Muscle of arm (tissue), 12 donors: Measurements from ENCODE around the gene SUFU. TPM values are rescaled to one million over a fixed set of nuclear protein-coding genes. Genes with fewer than 3 reads are reported as not detected.

ENCODE experiments used
- DNase-seq: peaks from one replicate; pipeline ENCODE4 v3.0.0-alpha.2; 2013
- polyA plus RNA-seq, 12 donors: library from polyadenylated mRNA; unstranded; fragments of 120-200 nt; gene quantifications; one replicate each; pipeline ENCODE4 v1.2.1, GENCODE V29; 2013; ENCODE audit not compliant: insufficient read length in 12 of 12

SUFU gene
- polyA plus RNA-seq, 12 donors = 10.8 to 24.1 (median 15.3) TPM; not detected in 1

DNA sequence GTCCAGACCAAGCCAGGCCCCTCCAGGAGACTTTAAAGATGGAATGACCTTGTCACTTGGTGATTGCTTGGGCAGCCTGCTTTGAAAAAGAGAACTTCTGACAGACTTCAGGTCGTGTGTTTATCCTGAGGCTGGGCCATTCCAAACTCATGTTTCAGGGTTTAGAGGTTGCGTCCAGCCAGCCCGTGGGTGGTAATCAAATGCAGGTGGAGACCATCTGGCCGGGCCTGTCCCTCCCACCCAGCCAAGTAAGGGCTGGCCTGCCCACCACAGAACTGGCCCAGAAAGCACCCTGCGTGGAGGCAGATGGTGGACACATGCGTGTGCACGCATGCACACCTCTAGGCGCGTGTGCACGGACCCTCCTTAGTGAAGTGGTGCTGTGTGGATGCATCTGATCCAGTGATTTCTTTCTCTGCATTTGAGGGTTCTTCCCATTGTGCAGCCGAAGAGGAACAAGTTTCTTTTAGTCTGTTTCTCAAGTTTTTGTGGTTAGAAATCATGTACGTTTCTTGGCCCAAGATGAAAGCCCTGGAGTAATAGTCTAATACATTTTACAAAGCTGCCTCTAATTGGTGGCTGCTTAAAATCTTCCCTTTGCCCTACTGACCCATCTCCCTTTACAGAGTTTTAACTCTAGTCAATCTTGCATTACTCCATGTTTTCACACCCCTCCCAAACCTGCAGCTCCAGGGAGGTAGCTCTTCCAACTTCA is 43.0 kb downstream of the SUFU start:
- DNase-seq = no peak

GRCh38 chr10:102549549-102549948 is 45.8 kb downstream of the SUFU start:
- no peak for DNase-seq

- no peak for DNase-seq
Measured at GRCh38 chr10:102550636-102551210, 47.0 kb downstream of the SUFU start.

DNA sequence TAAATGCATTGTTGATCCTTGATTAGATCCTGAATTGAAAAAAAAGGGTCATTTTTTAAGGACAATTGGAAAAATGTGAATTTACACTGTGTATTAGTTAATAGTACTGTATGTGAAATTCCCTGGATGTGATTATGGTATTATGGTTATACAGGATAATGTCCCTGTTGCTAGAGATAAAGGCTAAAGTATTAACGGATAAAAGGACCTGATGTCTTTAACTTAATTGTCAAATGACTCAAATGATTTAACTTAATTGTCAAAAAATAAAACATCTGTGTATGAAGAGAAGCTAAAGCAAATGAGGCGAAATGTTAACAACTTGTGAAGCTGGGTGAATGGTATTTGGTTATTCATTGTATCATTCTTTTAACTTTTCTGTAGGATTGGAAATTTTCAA is 48.8 kb downstream of the SUFU start:
- DNase-seq = no peak

- no peak for DNase-seq
Measured at GRCh38 chr10:102553771-102554170, 50.0 kb downstream of the SUFU start.

- DNase-seq = no peak
Measured at GRCh38 chr10:102554531-102554930, 50.8 kb downstream of the SUFU start.

GRCh38 chr10:102555781-102556328 is 52.1 kb downstream of the SUFU start:
- no peak for DNase-seq

GRCh38 chr10:102557569-102557968 is 53.8 kb downstream of the SUFU start:
- DNase-seq = no peak

- no peak for DNase-seq
Measured at GRCh38 chr10:102559764-102560163, 56.0 kb downstream of the SUFU start.

DNA sequence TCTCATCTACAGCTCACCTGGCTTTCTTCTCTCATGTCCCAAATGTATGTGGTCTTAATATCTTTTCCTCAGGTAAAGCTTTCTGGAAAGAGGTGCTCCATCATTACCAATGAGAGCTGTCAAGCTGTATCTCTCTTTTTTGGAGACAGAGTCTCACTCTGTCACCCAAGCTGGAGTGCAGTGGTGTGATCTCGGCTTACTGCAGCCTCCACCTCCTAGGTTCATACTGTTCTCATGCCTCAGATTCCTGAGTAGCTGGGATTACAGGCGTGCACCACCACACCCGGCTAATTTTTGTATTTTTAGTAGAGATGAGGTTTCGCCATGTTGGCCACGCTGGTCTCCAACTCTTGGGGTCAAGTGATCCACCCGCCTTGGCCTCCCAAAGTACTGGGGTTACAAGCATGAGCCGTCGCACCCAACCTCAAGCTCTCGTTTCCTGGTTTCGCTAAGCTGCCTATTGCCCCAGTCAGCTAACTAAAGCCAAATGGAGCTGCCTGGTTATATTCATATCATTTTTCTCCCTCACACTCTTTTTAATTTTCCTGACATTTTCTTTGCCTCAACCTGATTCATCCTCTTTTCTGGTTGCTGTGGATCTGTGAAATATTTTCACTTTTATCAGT is 60.5 kb downstream of the SUFU start:
- no peak for DNase-seq

DNA sequence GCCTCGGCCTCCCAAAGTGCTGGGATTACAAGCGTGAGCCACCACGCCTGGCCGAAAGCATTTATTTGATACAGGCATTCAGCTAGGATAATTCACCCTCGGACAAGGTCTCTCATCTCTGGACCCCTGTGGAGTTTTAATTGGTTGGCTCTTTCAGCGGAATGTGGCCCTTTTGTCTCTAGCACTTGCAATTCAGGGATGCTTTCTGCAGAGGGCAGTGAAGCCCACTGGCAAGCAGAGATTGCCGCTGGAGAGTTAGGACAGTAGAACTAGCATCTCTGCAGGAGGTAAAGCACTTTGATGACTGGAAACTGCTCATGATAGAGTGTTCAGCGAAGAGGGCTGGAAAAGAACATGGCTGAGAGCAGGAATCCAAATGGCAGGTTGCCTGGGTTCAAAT is 62.0 kb downstream of the SUFU start:
- no peak for DNase-seq

- no peak for DNase-seq
Measured at GRCh38 chr10:102578782-102579181, 75.0 kb downstream of the SUFU start.

DNA sequence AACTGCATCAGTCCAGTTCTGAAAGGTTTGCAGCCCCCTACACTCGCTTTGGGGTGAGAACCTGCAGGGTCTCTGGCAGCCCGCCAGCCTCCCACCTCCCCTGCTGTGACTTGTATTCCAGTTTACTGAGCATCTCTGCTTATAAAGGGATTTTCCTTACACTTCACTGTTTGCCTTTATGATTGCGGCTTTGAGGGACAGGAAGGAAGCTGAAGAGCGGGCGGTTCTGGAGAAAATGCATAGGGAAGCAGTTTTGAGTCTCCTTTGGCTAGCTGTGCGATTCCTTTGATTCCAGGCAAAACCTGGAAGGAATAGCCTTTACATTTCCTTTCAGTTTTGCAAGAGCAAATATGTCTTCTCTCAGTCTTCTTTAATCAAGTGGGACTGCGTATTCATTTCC is 75.6 kb downstream of the SUFU start:
- peak; percentile 42 for DNase-seq

GRCh38 chr10:102580230-102580629 is 76.5 kb downstream of the SUFU start:
- DNase-seq = no peak

GRCh38 chr10:102581401-102581800 is 77.6 kb downstream of the SUFU start:
- no peak for DNase-seq

DNA sequence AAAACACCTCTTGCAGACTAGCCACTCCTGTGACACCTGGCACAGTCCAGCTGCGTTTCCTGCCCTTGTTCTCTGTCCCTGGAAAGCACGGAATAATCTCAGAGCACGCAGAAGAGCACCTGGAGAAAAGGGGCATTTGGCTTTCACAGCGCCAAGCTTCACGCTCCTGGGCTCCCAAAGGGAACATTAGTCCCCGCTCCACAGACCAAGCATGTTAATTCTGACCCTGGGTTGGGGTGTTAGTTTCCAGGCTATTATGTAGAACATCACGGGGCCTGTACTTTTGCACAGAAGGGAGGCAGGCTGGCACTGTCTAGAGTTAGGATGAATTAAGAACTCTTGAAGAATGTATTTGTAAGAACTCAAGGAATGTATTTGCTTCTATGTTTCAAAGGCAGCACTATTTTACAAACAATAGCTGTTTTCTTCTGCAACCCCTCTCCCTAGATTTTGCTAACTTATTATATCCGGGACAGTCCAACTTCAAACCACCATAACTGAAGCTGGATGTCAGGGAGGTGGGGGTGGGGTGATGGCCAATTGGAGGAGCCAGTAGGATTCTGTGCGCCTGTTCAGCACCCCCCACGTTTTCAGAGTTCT is 78.3 kb downstream of the SUFU start:
- DNase-seq = no peak

DNA sequence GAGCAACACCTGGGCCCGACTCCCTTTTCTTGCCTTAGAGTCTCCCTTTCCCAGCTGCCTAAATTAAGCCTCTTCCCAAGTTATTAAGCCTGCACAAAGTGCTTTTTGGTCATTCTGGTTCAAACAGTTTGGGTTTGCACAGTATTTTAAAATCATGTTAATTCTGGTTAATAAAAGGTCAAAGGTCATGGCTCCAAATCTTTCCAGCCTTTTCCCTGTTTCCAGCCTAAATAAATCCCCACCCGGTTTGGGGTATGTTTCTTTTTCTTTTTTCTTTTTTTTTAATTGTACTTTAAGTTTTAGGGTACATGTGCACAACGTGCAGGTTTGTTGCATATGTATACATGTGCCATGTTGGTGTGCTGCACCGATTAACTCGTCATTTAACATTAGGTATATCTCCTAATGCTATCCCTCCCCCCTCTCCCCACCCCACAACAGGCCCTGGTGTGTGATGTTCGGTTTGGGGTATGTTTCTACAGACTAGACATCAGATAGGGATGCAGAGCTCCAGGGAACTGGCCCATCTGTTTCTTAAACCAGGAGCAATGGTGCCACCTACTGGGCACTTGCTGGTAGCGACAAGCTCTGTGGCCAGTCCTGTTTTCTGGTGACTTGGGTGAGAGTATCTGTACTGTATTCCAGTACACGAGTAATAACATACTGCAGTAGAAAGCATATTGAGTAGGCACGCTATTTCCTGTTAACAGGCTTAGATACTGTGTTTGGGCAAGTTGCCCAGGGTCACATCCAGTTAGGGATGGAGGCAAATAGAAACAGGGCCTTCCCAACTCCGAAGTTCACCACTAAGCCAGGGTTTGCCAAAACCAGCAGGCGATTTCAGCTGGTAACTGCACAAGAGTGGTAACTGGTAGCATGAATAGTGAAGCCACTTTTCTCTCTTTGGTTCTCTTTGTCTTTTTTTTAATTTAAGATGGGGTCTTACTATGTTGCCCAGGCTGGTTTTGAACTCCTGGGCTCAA is 80.0 kb downstream of the SUFU start:
- peak; percentile 92 for DNase-seq

- no peak for DNase-seq
Measured at GRCh38 chr10:102585026-102585425, 81.3 kb downstream of the SUFU start.

GRCh38 chr10:102586858-102587257 is 83.1 kb downstream of the SUFU start:
- no peak for DNase-seq

GRCh38 chr10:102588875-102589274 is 85.1 kb downstream of the SUFU start:
- no peak for DNase-seq

DNA sequence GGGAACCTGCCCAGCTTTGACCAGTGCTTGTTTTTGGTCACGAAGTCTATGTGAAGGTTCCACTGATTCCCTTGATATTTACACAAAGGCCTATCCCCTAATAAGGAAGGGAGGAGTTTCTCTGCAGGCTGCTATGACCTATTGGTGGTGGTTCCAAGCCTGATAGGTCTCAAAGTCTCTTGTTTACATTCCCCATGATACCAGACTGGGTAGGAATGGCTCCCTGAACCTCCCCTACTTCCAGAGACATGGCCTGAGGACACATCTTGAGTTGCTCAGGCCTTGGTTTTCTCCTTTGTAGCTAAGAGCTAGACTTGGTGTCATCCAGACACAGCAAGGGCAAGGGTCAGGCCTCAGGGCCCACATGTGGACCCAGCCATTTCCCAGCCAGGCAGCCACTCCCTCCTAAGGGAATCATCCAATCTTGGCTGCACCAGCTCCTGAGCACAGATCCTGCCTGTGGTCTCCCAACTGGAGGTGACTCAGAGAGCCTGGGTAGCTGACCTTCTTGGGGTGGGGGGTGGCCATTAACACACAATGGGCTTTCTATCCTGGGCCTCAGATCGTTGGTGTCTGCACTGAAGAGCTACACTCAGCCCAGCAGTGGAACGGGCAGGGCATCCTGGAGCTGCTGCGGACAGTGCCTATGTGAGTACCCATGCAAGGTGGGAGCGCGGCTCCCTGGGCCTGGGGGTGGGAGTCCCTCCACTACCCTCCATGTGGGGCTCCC is 89.5 kb downstream of the SUFU start:
- DNase-seq = no peak
